HG03558 (cell line): Measurements from ENCODE around the gene DUSP7.

Experiments
- ATAC-seq: cut with Tn5 transposase; IDR thresholded peaks from one replicate; pipeline ENCODE4 v1.9.1; 2021; ENCODE audit warnings: moderate number of reproducible peaks; ENCODE audit not compliant: unreplicated experiment; ENCODE audit errors: extremely low read depth

Gene DUSP7

DNA sequence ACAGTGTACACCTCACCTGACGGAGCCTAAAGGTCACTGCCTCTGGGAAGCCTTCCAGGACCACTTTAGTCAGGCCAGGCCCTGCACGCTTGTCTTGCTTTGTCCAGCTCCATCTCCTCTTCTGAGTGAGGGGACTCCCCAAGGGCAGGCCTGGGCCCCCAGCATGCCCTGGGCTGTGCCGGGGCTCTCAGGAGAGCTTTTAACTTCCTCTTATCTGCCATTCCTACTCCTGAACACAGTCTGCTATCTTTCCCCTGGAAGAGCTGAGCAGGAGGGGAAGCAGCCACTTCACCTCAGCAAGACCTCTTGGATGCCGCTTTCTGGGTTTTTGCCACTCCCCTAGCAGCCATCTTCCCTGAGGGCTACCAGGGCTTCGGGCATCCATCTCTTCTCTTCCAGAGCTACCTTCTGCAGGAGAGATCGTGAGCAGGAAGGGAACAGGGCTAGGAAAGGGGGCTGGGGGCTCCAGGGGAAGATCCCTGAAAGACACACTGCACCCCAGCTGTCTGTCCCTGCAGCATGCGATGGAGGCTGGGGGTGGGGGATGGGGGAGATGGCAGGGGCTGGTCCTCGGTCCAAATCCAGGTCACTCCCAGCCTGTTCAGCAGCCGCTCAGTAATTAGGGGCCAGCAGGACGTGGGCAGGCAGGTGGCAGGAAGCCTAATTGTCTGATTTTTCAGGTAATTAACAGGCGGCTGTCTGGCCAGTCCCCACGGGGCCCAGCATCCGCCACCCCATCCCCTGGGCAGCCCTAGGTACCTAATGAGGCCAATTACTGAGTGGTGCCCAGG, 40.7 kb downstream of the DUSP7 start:
- ATAC-seq = no peak

DNA sequence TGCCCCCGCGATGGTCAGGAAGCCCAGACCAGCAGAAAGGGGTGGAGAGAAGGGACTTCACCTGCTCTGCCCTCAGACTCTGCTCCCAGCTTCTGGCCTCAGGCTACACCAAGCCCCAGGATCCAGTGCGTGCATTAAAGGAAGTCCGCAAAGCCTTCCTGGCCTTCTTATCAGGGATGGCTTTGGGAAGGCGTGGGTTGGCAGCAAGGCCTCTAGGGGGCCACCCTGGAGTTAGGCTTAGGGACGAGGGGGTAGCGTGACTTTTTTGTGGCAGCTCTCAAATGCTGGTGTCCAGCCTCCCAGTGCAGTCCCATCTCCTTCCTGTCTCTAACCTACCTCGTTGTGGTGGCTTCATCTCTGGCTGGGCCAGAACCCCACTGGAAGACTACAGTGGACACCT, 41.8 kb downstream of the DUSP7 start:
- ATAC-seq = no peak

- ATAC-seq = no peak
These were observed 42.4 kb downstream of the DUSP7 start for GRCh38 chr3:52013802-52014598.

- no peak for ATAC-seq
These were observed 43.7 kb downstream of the DUSP7 start for GRCh38 chr3:52012699-52013098.

DNA sequence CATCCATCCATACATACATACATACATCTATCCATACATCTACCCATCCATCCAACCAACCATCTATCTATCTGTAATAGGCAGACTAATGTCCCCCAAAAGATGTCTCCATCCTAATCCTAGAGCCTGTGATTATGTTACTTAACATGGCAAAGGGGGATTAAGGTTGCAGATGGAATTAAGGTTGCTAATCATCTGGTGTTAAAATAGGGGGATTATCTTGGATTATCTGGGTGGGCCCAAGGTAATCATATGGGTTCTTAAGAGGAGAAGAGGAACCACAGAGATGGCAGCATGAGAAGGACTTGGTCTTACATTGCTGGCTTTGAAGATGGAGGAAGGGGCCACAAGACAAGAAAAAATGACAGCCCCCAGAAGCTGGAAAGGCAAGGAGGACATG, 45.9 kb downstream of the DUSP7 start:
- ATAC-seq = no peak

DNA sequence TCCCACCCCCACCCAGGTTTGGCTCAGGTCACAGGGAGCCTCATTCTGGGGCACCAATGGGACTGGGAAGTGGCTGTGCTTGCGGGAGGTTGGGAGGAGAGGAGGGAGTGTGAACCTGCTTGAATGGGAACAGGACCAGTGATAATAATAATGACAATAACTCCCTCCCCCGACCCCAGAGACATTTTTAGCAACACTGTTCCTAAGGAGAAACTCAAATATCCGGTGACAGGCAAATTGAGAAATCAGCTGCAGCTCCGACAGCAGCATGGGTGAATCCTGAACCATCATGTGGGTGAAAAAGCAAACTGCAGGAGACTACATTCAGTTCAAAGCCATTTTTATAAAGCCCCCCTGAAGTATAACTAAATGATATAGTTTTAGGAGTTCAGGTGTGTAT, 49.1 kb downstream of the DUSP7 start:
- ATAC-seq = no peak

DNA sequence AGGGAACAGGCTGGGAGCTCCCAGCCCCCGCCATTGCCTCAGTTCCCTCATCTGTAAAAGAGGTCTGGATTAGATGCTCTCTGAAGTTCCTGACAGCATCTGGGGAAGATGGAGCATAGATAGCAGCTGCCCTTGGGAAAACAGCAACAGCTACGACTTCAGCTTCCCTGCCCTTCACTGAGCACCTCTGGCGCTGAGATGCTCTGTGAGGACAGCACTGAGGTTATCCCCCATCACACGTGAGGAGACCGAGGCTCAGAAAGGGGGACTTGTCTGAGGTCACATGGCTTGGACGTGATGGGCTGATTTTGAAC, 49.6 kb downstream of the DUSP7 start:
- no peak for ATAC-seq

DNA sequence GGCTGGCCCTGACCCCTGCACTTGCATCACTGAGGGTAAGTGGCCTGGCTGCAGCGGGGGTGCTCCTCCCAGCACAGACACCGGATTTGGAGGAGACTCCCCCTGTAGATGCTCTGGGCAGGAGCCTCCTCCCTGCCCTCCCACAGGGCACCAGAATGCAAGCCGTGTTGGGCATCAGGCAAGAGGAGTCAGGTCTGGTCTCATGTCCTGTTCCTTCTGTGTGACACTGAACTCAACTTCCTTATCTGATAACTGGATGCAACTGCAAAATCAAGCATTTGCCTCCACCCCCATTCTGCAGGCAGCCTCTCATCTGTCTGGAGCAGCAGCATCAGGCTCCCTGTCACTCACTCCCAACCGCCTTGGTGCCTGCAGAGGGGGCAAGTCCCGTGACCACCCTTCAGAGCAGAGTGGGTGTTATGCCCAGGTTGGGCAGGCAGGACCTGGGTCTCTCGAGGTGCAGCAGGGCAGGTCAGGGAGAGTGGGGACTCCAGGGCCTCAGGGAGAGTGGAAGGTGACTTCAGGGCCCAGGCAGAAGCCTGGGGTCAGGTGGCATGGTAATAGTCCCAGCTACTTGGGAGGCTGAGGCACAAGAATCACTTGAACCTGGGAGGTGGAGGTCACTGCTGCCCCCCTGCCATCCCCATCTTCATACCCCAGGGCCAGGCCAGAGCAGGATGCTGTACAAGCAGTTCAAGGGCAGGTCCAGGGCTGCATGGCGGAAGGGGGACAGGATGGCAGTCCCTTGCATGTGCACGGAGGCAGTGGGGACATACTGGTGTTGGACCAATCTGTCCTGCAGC, 50.2 kb downstream of the DUSP7 start:
- ATAC-seq = no peak

DNA sequence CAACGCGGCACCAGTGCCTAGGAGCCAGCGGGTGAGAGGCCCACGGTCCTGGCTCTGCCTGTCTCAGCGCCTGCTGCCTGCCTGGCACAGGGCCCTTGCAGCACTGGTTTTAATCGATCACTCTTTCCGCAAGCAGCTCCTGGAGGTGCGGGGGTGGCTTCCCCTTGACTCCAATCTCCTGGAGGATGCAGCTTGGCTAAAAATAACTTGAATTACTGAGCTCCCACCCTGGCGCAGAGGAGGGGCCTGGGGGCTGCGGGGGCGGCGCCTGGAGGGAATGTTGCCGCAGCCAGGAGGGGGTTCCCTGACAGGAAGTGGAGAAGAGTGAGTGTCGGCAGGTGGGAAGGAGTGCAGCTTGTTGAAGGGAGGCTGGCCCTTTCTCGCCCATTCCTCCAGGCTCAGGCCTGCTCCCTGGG, 50.8 kb downstream of the DUSP7 start:
- ATAC-seq = no peak

DNA sequence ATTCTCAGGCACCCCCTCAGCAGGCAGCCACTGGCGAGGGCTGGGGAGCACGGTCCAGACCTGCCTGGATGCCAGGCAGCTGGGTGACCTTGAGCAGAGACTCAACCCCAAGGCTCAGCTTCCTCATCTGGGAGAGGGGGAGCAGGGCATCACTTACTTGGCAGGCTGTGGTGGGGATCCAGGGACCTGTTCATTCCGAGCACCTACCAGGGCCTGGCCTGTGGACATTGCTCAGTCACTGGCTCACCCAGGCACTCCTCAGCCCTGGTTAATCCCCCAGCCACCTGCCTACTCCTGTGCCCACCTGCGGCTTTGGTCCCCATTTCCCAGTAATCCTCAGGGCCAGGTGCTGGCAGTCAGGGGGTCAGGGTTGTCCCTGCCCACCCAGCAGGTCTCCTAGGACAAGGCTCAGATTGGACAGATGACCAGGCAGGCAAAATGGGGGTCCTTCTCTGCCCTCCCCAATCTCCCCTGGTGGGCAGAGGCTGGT, 51.4 kb downstream of the DUSP7 start:
- no peak for ATAC-seq

DNA sequence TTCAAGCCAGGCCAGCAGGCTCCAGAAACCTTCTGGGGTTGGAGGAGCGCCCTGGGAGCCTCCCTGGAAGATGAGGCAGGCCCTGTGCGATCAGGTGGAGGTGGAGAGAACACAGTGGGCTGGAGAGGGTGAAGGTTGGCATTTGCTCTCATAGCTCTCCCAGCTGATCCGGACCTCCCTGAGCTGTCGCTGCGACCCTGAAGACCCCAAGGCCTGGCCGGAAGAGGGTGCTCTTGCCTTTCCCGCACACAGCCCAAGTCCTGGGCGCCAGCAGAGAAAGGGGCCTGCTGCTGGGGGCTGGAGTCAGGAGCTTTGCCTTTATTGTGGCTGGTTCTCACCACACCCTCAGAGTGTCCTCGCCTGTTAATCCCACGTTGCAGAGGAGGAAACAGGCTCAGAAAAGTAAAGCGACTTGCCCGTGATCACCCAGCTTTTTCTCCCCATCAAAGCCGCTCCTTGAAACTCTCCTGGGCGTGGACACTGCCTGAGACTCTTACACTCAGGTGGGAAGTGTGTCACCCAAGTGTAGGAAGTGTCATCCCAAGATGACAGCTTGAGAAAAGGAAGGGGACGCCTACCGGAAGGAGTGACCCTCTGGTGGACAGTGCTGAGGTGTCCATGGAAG, 52.1 kb downstream of the DUSP7 start:
- ATAC-seq = no peak

DNA sequence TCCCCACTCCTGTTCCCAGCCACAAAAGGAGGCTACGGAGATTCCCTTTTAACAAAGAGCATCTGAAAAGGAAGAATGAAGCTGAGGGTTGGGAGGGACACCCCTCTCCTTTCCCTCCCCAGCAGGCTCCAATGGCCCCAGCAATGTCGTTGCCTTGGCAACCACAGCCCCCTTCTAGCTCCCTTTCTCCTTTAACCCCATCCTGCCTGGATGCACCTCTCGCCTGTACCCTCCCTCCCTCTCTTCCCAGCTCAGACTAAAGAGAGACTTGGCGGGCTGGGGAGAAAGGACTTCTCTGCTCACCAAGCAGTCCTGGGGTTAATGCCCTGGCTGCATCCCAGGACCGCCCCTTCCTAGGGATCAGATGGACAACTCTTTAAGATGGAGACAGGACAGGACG, 53.6 kb downstream of the DUSP7 start:
- ATAC-seq = no peak

- ATAC-seq = no peak
These were observed 54.9 kb downstream of the DUSP7 start for GRCh38 chr3:52001443-52001974.

DNA sequence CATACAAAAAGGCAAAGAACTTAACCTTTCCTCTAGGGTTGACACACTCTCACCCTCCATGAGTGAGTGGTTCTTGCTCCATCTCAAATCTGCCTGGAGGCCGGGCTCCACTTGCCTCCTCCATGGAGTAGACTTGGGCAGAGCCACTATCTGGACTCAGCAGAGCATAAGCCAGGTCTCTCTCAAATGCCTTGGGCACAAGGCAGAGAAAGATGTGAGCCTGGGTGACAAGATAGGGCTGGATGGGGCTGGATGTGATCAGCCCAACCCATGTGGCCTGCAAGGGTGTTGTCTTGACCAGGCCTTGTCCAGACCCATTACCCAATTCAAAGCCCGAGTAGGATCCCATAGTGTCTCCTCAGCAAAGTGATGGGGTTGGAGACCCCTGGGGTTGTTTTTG, 56.5 kb downstream of the DUSP7 start:
- ATAC-seq = no peak
